Transverse colon (tissue), 4 donors: Measurements from ENCODE around the gene ABTB1. TPM values are rescaled to one million over a fixed set of nuclear protein-coding genes. Genes with fewer than 3 reads are reported as not detected.

Experiments used
- DNase-seq: peaks from one replicate; pipeline ENCODE4 v3.0.0-alpha.2; 2019
- H3K27ac ChIP-seq, 4 donors: fragments of 200-600 bp; sonication (generic); 2 replicates each; pipeline ENCODE4 v1.5.1; 2016 to 2018; ENCODE audit warnings: inconsistent platforms in 4 of 4
- H3K27me3 ChIP-seq: fragments of 200-600 bp; sonication (generic); 2 replicates; pipeline ENCODE4 v1.5.1; 2017; ENCODE audit warnings: inconsistent platforms
- H3K36me3 ChIP-seq, 4 donors: fragments of 200-600 bp; sonication (generic); 2 replicates each; pipeline ENCODE4 v1.5.1; 2017 to 2019; ENCODE audit warnings: inconsistent platforms in 4 of 4
- H3K4me1 ChIP-seq, 4 donors: fragments of 200-600 bp; sonication (generic); 2 replicates each; pipeline ENCODE4 v1.5.1; 2017 to 2020; ENCODE audit warnings: inconsistent platforms in 4 of 4
- H3K4me3 ChIP-seq, 4 donors: fragments of 200-600 bp; sonication (generic); 1 replicate in 1 of 4; 2 replicates in 3 of 4; pipeline versions ENCODE4 v1.5.1 to v1.6.1; 2017 to 2019; ENCODE audit warnings: inconsistent platforms in 4 of 4
- H3K9me3 ChIP-seq, 2 donors: fragments of 200-600 bp; sonication (generic); 2 replicates each; pipeline ENCODE4 v1.5.1; 2017 to 2019; ENCODE audit warnings: inconsistent platforms in 2 of 2
- CTCF ChIP-seq, 5 experiments: fragments of 200-600 bp in 3 of 5; fragments of 450-650 bp in 2 of 5; sonication (generic) in 3 of 5; IDR thresholded peaks; 1 replicate in 2 of 5; 2 replicates in 3 of 5; pipeline ENCODE4 v1.5.1; 2016 to 2017; ENCODE audit warnings: antibody characterized with exemption in 5 of 5, inconsistent platforms in 3 of 5, mild to moderate bottlenecking in 2 of 5, moderate library complexity in 1 of 5
- EP300 ChIP-seq: sonication (generic); formaldehyde crosslinking; IDR thresholded peaks from one replicate; pipeline ENCODE4 v1.6.1; 2017; ENCODE audit warnings: antibody characterized with exemption, low read depth
- POLR2A ChIP-seq: fragments of 450-650 bp; IDR thresholded peaks from one replicate; pipeline ENCODE4 v1.6.1; 2016; ENCODE audit warnings: antibody characterized with exemption, mild to moderate bottlenecking, moderate library complexity
- POLR2AphosphoS5 ChIP-seq, 3 donors: sonication (generic); formaldehyde crosslinking; IDR thresholded peaks; one replicate each; pipeline ENCODE4 v1.6.1; 2016; ENCODE audit warnings: antibody characterized with exemption in 3 of 3
- WGBS, 2 donors: methylation state at CpG; one replicate each; pipeline ENCODE4 v1.1.5; 2018; ENCODE audit warnings: low coverage in 1 of 2; 5-methylcytosine and 5-hydroxymethylcytosine counted together
- in situ Hi-C, 4 donors: fragments of 200-750 bp; cut with MboI; loops; one replicate each; pipeline versions ENCODE4 v1.15.0 to v1.15.1; 2017; ENCODE audit warnings: low sequenced_read_pairs in 3 of 4, low pct_ligation_motif_present in 1 of 4, low pct_unique_long_range_greater_than_20kb in 1 of 4
- intact Hi-C: fragments of 100-400 bp; cut with DNase I; formaldehyde crosslinking; loops from one replicate; pipeline ENCODE4 v1.15.1; 2023; ENCODE audit warnings: low total_unique reads
- total RNA-seq, 4 donors: library from RNA; depleted of rRNA; stranded (reverse); fragments of >200 nt; gene quantifications; one replicate each; pipeline ENCODE4 v1.1.0, GENCODE V29; 2016

ABTB1 gene
- total RNA-seq, 4 donors from 2014 or later: 29.6 to 80.4 (median 45.8) TPM

DNA sequence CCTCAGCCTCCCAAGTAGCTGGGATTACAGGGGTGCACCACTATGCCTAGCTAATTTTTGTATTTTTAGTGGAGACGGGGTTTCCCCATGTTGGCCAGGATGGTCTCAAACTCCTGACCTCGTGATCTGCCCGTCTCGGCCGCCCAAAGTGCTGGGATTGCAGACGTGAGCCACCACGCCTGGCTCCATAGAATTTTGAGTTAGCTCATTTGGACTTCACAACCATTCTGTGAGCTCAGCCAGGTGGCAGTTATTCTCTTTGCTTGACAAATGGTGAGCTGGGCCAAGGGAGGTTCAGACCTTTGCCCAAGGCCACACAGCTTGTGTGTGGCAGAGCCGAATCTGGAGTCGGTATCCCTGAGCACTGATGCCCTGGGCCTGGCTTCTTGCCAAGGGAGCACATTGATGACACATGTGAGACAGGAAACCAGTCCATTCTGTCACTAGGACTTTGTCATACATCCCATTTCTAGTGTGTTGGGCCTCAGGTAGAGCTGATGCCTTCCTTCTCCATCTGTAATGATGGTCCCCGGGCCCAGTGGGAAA, 26.2 kb upstream of the ABTB1 start:
- Histone ChIP-seq H3K4me1 (no peaks in the 10 kb centered on the region), H3K27ac (no peak overlapping the region), H3K36me3 (no peaks in the 10 kb centered on the region), H3K4me3 (no peak overlapping the region), H3K27me3 (no peaks in the 10 kb centered on the region), H3K9me3 (no peaks in the 10 kb centered on the region)
- intact Hi-C loops: no loop called here
- no peak for DNase-seq
- WGBS, 2 donors: 94 to 96% methylated on average over 8 to 10 of the region's 10 CpGs
- in situ Hi-C loops: no loop called here
- TF ChIP-seq POLR2A: no peak
- TF ChIP-seq CTCF (IDR thresholded peaks at IDR 0.05): no peak
- TF ChIP-seq POLR2AphosphoS5 (IDR thresholded peaks at IDR 0.05): no peak
- TF ChIP-seq EP300: no peak

- intact Hi-C loops: no loop called here
- TF ChIP-seq EP300: no peak
- no peak for TF ChIP-seq POLR2AphosphoS5 (IDR thresholded peaks at IDR 0.05)
- no peak for TF ChIP-seq CTCF (IDR thresholded peaks at IDR 0.05)
- TF ChIP-seq POLR2A: no peak
- Histone ChIP-seq H3K36me3 (no peaks in the 10 kb centered on the region), H3K4me1 (no peaks in the 10 kb centered on the region), H3K27me3 (no peaks in the 10 kb centered on the region), H3K9me3 (no peaks in the 10 kb centered on the region), H3K4me3 (no peak overlapping the region), H3K27ac (no peak overlapping the region)
- WGBS, 2 donors: 78 to 92% methylated on average over 2 to 13 of the region's 13 CpGs
- DNase-seq: no peak
- in situ Hi-C loops: no loop called here
Measured at GRCh38 chr3:127647166-127647844, 25.4 kb upstream of the ABTB1 start.

DNA sequence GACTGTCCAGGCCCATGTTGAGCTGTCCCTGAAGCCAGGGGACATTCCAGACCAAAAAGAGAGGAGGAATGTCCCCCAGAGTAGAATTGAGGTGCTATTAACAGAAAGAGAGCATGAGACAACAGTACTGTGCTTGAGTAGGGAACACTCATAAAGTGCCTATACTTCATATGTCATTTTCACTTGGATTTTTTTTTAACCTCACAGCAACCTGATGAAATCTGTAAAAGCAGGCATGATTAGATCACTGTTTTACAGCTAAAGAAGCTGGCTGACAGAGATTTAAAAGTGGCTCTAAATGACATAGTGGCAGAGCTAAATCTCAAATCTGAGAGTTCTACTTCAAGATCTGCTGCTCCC, 24.9 kb upstream of the ABTB1 start:
- H3K9me3 ChIP-seq: no peaks in the 10 kb centered on the region
- no peaks in the 10 kb centered on the region for H3K4me1 ChIP-seq
- no peaks in the 10 kb centered on the region for H3K27me3 ChIP-seq
- intact Hi-C loops: no loop called here
- no peaks in the 10 kb centered on the region for H3K36me3 ChIP-seq
- H3K4me3 ChIP-seq: no peak overlapping the region
- TF ChIP-seq POLR2AphosphoS5 (IDR thresholded peaks at IDR 0.05) (no peak), CTCF (IDR thresholded peaks at IDR 0.05) (no peak), EP300 (no peak), POLR2A (no peak)
- in situ Hi-C loops: no loop called here
- no peak overlapping the region for H3K27ac ChIP-seq
- DNase-seq: no peak

DNA sequence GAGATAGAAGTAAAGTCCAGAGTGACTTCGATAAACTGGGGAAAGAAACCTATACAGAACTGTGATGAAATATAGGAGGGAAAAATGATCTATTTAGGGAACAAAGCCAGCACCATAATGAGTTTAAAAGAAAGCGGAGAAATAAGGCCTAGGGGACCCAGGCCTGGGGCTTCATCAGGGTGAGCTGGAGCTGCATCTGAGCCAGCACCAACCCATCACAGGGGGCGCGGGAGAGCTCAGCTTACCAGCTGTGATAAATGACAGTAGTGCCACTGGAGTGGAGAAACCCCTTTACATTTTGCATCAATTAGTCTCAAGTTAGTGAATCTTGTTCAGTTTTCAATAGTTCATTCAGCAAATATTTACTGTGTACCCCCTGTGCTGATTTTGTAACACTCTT, 22.5 kb upstream of the ABTB1 start:
- TF ChIP-seq CTCF (IDR thresholded peaks at IDR 0.05): no peak
- no peaks in the 10 kb centered on the region for H3K27me3 ChIP-seq
- no peak for DNase-seq
- intact Hi-C loops: loop anchor here (5.0 kb wide), 2 partner anchors 182 to 322 kb away; no protein-coding TSS in a partner anchor
- H3K36me3 ChIP-seq: no peaks in the 10 kb centered on the region
- in situ Hi-C loops: loop anchor here in 3 of 4 donors (10.0 to 25.0 kb wide), 4 partner anchors 185 to 315 kb away; no protein-coding TSS in a partner anchor
- 93% methylated on average over 4 of the region's 4 CpGs for WGBS, 2 donors
- H3K4me1 ChIP-seq: no peaks in the 10 kb centered on the region
- no peak overlapping the region for H3K27ac ChIP-seq
- no peak overlapping the region for H3K4me3 ChIP-seq
- H3K9me3 ChIP-seq: no peaks in the 10 kb centered on the region
